Aortic smooth muscle cell (primary cell): ENCODE results near the gene OR6V1. TPM values are rescaled to one million over a fixed set of nuclear protein-coding genes. Genes with fewer than 3 reads are reported as not detected.

Experiments
- total RNA-seq: library from RNA; depleted of rRNA; stranded (reverse); fragments of >200 nt; gene quantifications from 2 replicates; pipeline ENCODE4 v1.2.3, GENCODE V29; 2014

OR6V1 gene
- not detected in 2 replicates for total RNA-seq

GRCh38 chr7:143052041-143052440 lies at the start of gene OR6V1:
OR6V1 (plus strand) TSS chr7:143052341; CDS start chr7:143052341, 0 bp downstream.

GRCh38 chr7:143027032-143027431 lies 25.1 kb upstream of the OR6V1 start, which contains the start of gene OR9A2:
OR9A2 (minus strand) TSS chr7:143027132; CDS start chr7:143027132, 0 bp downstream.

Other genes with a start within 250 kb of the OR6V1 start
- 14.0 and 23.1 TPM in 2 replicates for gene EPHB6, start 197.3 kb upstream of the OR6V1 start, total RNA-seq
- under 0.01 and 0.13 TPM in 2 replicates for gene TRPV6, start 166.6 kb upstream of the OR6V1 start, total RNA-seq
- gene TRPV5, start 118.6 kb upstream of the OR6V1 start, total RNA-seq, result not detected in 2 replicates
- gene LLCFC1, start 112.9 kb upstream of the OR6V1 start, total RNA-seq, result not detected in 2 replicates
- gene KEL, start 90.0 kb upstream of the OR6V1 start, total RNA-seq, result not detected in 2 replicates
- gene OR9A2, start 25.2 kb upstream of the OR6V1 start, total RNA-seq, result not detected in 2 replicates
- gene PIP, start 79.7 kb downstream of the OR6V1 start, total RNA-seq, result not detected in 2 replicates
- gene TAS2R39, start 131.1 kb downstream of the OR6V1 start, total RNA-seq, result not detected in 2 replicates
- not detected in 2 replicates for gene TAS2R40, start 169.7 kb downstream of the OR6V1 start, total RNA-seq
- 83.1 and 87.4 TPM in 2 replicates for gene GSTK1, start 211.1 kb downstream of the OR6V1 start, total RNA-seq
- not detected in 2 replicates for gene TMEM139, start 232.6 kb downstream of the OR6V1 start, total RNA-seq
- gene CASP2, start 236.0 kb downstream of the OR6V1 start, total RNA-seq, result 15.3 and 15.6 TPM in 2 replicates